ENCODE results near the gene TTC23.
"Not testable (repeated sequence)": the region's sequence is repeated elsewhere in the genome, so short reads cannot be mapped to it uniquely, and the experiment has no call there.

Gene TTC23

GRCh38 chr15:99114511-99115299, 134.7 kb downstream of the TTC23 start:
- TF ChIP-seq ZFX (IDR thresholded peaks at IDR 0.05; ENCODE audit: borderline replicate concordance) = no peak
- TF ChIP-seq, protein P1, sequence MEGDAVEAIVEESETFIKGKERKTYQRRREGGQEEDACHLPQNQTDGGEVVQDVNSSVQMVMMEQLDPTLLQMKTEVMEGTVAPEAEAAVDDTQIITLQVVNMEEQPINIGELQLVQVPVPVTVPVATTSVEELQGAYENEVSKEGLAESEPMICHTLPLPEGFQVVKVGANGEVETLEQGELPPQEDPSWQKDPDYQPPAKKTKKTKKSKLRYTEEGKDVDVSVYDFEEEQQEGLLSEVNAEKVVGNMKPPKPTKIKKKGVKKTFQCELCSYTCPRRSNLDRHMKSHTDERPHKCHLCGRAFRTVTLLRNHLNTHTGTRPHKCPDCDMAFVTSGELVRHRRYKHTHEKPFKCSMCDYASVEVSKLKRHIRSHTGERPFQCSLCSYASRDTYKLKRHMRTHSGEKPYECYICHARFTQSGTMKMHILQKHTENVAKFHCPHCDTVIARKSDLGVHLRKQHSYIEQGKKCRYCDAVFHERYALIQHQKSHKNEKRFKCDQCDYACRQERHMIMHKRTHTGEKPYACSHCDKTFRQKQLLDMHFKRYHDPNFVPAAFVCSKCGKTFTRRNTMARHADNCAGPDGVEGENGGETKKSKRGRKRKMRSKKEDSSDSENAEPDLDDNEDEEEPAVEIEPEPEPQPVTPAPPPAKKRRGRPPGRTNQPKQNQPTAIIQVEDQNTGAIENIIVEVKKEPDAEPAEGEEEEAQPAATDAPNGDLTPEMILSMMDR (IDR thresholded peaks at IDR 0.05) = no peak

DNA sequence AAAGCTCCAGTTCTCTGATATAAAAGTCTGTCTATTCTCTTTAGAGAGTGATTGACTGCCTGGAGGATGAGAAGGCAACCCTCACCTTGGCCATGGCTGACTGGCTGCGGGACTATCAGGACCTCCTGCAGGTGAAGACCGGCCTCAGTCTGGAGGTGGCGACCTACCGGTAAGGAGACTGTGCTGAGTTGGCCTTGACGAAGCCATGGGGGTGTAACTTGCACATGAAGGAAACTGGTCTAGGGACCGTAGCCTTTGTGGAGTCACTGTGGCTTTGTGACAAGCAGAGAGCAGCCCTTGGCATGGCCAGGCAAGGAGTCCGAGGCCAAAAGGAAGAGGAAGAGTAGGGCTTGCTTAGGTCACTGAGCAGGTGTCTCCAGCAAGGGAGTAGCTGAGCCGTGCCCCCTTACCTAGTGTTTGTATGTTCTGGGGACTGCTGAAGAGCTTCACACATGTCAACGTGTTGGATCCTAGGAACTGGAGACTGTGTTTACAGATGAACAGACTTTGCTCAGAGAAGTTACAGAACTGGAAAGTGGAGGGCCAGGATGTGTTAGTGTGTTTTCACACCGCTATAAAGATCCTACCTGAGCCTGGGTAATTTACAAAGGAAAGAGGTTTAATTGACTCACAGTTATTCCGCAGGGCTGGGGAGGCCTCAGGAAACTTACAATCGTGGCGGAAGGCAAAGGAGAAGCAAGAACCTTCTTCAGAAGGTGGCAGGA, 135.7 kb downstream of the TTC23 start:
- TF ChIP-seq, protein P1 (IDR thresholded peaks at IDR 0.05) = no peak
- TF ChIP-seq ZFX (IDR thresholded peaks at IDR 0.05; ENCODE audit: borderline replicate concordance) = no peak
- H3K27ac ChIP-seq = no peak overlapping the region

More at GRCh38 chr15:99114511-99115299, 134.7 kb downstream of the TTC23 start:
- H3K27ac ChIP-seq = no peak overlapping the region

- not testable (repeated sequence) for H3K27ac ChIP-seq
These were observed 137.7 kb downstream of the TTC23 start for GRCh38 chr15:99111641-99112040.

DNA sequence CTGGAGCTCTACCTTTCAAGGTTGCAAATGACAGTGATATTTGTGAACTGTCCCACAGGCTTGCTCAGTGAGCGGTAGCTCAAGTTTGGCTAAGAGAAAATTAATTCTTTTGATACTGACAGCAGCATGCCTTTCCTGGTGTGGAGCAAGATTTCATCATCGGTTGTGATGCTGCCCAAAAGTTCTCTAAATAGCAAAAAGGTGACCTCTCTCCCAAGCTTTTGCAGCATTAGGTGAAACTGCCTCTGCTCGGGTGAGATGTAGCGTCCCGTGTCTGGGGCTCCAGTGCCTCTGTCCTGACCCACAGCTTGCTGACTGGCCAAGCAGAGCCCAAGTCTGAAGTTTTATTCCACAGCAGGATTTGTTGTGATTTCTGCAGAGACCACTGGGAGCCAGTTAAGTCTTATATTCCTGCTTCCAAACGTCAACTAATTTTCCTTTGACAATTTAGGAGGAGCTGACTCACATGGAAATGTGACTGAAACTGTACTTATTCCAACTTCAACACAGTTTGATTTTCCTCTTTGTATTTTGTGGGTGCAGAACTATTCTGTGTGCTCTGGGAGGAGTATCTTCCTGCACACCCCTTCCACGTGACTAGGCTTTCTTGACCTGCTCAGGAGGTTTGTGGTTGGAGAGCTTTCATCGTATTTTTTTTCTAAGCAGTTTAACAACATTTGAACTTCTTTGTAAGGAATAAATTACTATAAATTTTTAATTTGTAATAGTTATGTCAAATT, 138.6 kb downstream of the TTC23 start:
- no peak overlapping the region for H3K27ac ChIP-seq
- no peak for TF ChIP-seq ZFX (IDR thresholded peaks at IDR 0.05; ENCODE audit: borderline replicate concordance)
- TF ChIP-seq, protein P1 (IDR thresholded peaks at IDR 0.05) = no peak

DNA sequence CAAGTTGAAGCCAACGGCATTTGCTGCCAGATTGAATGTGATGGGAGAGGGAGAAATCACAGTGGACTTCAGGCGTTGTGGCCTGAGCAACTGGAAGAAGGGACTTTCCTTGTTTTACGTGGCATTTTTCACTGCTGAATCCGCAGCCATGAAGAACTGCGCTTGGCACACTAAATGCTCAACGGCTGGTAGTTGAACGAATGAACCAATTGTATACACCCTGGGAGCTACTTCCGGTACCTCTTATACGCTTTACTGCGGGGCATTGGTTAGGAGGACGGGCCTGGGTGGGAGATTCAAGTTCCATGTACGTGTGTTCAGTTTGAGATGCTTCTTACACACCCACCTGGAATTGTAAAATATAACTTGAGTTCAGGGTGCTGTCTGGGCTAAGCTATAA, 139.3 kb downstream of the TTC23 start:
- TF ChIP-seq ZFX (IDR thresholded peaks at IDR 0.05; ENCODE audit: borderline replicate concordance) = no peak
- TF ChIP-seq, protein P1 (IDR thresholded peaks at IDR 0.05) = no peak
- H3K27ac ChIP-seq = no peak overlapping the region

- no peak overlapping the region for H3K27ac ChIP-seq
- TF ChIP-seq, protein P1 (IDR thresholded peaks at IDR 0.05) = no peak
- no peak for TF ChIP-seq ZFX (IDR thresholded peaks at IDR 0.05; ENCODE audit: borderline replicate concordance)
These were observed 139.8 kb downstream of the TTC23 start for GRCh38 chr15:99109555-99110021.

DNA sequence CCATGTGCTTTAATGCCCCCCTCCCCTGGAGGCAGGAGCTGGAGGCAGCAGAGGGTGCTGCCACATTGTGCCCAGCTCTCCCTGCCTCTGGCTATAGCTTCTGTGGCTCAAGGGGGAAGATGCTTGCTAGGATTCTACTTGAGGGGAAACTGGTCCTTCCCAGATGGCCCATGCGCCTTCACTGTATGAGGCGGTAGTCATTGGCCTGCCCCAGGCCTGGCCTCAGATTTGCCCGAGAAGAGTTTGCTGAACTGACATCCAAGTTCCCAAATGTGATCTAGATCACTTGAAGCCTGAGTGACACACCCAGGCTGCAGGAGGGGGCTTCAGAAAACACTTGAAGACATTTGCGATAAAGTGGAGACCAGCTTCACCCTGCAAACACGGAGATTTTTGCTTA, 140.4 kb downstream of the TTC23 start:
- no peak overlapping the region for H3K27ac ChIP-seq
- TF ChIP-seq, protein P1 (IDR thresholded peaks at IDR 0.05) = no peak
- TF ChIP-seq ZFX (IDR thresholded peaks at IDR 0.05; ENCODE audit: borderline replicate concordance) = no peak
